SK-N-SH (cell line): ENCODE data around the gene NPAS3.
A peak's percentile ranks its signal among the peaks of the same experiment; 100 is the strongest.

Experiments used
- FOXM1 ChIP-seq: IDR thresholded peaks from 2 replicates; pipeline ENCODE4 v1.4.0; 2012; ENCODE audit warnings: low read depth, mild to moderate bottlenecking
- JUND ChIP-seq: IDR thresholded peaks from 2 replicates; pipeline ENCODE4 v1.4.0; 2012
- PBX3 ChIP-seq: IDR thresholded peaks from 2 replicates; pipeline ENCODE4; 2012
- SMC3 ChIP-seq: IDR thresholded peaks from 2 replicates; pipeline ENCODE4 v1.6.1; 2012; ENCODE audit warnings: low read depth, low read length, improper control_type of control experiment
- TF ChIP-seq, protein P1 (sequence below): fragments of 200-600 bp; sonication (generic); IDR thresholded peaks from 2 replicates; pipeline ENCODE4 v1.6.1; 2017; ENCODE audit warnings: antibody characterized with exemption, mild to moderate bottlenecking, moderate library complexity

DNA sequence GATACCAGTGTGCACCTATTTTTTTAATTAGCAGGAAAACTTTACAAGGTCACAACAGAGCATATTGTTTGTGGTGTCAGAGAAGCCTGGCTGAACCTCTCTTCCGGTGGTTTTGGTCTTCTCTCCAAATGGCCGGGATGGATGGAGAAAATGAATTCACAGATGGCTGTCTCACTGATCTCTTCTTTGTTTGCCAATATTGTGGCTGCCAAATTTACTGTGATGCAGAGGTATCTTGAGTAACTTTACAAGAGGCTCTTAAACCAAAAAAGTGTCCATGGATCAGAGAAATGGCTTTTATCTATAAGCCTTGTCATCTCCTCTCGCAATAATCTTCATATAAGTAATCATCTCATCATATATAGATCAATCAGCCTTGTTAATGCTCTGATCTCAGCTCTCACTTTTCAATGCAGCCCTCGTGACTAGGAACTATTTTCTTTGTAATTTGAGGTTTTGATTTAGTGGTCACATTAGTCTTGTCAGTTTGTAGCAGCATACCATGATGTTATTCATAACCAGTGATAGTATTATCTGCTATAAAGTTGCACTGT, 704.1 kb downstream of the NPAS3 start:
- TF ChIP-seq JUND = peak; percentile 22; the same call in 1 of the 2 replicates
- peak; percentile 68 for TF ChIP-seq PBX3
- TF ChIP-seq, protein P1, sequence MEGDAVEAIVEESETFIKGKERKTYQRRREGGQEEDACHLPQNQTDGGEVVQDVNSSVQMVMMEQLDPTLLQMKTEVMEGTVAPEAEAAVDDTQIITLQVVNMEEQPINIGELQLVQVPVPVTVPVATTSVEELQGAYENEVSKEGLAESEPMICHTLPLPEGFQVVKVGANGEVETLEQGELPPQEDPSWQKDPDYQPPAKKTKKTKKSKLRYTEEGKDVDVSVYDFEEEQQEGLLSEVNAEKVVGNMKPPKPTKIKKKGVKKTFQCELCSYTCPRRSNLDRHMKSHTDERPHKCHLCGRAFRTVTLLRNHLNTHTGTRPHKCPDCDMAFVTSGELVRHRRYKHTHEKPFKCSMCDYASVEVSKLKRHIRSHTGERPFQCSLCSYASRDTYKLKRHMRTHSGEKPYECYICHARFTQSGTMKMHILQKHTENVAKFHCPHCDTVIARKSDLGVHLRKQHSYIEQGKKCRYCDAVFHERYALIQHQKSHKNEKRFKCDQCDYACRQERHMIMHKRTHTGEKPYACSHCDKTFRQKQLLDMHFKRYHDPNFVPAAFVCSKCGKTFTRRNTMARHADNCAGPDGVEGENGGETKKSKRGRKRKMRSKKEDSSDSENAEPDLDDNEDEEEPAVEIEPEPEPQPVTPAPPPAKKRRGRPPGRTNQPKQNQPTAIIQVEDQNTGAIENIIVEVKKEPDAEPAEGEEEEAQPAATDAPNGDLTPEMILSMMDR = no peak
- TF ChIP-seq FOXM1 = no peak
- TF ChIP-seq SMC3 = no peak
